OCI-LY7 (cell line): ENCODE data around the gene TRIM38. TPM values are rescaled to one million over a fixed set of nuclear protein-coding genes. Genes with fewer than 3 reads are reported as not detected.

Source experiments
- BruUV-seq: library from RNA; stranded (reverse); fragments of 400-500 nt; replicated peaks from 2 replicates; lab custom pipeline; 2021; lab: Mats Ljungman, UMichigan
- CTCF ChIA-PET: fragments of 300-600 bp; sonication (Branson Sonifier 250); formaldehyde crosslinking; loops from one replicate; lab custom pipeline; 2022; ENCODE audit warnings: antibody characterized with exemption; ENCODE audit not compliant: unreplicated experiment; lab: Charles Lee
- POLR2A ChIA-PET: fragments of 300-600 bp; sonication (Branson Sonifier 250); formaldehyde crosslinking; loops from one replicate; lab custom pipeline; 2022; ENCODE audit warnings: antibody characterized with exemption; lab: Charles Lee
- DNase-seq: peaks from one replicate; pipeline ENCODE4 v3.0.0-alpha.2; 2015; ENCODE audit warnings: low spot score
- H2AFZ ChIP-seq: fragments of 200-600 bp; sonication (generic), shearing (Covaris generic); 2 replicates; pipeline ENCODE4 v1.6.1; 2014; ENCODE audit warnings: mild to moderate bottlenecking, antibody characterized with exemption, low read length, moderate library complexity
- H3K27ac ChIP-seq: fragments of 200-600 bp; sonication (generic); 2 replicates; pipeline ENCODE4 v1.5.1; 2014; ENCODE audit warnings: mixed run types, low read depth, mild to moderate bottlenecking, moderate library complexity, low read length, inconsistent platforms; ENCODE audit not compliant: poor library complexity, severe bottlenecking
- H3K36me3 ChIP-seq: fragments of 200-600 bp; sonication (generic); 2 replicates; pipeline ENCODE4 v1.6.1; 2014; ENCODE audit warnings: mild to moderate bottlenecking, antibody characterized with exemption, low read length, moderate library complexity, mixed read lengths; ENCODE audit not compliant: insufficient read depth
- H3K4me1 ChIP-seq: fragments of 200-600 bp; sonication (generic); 2 replicates; pipeline ENCODE4 v1.5.1; 2014; ENCODE audit warnings: mild to moderate bottlenecking, low read length; ENCODE audit not compliant: insufficient read depth, poor library complexity, severe bottlenecking
- H3K4me2 ChIP-seq: fragments of 200-600 bp; sonication (generic); 2 replicates; pipeline ENCODE4 v1.6.1; 2014; ENCODE audit warnings: mild to moderate bottlenecking, low read length
- H3K4me3 ChIP-seq: fragments of 200-600 bp; sonication (generic); 2 replicates; pipeline ENCODE4 v1.5.1; 2014; ENCODE audit warnings: mild to moderate bottlenecking, low read depth, low read length; ENCODE audit not compliant: poor library complexity, severe bottlenecking
- H3K79me2 ChIP-seq: fragments of 200-600 bp; sonication (generic); 2 replicates; pipeline ENCODE4 v1.6.1; 2016; ENCODE audit warnings: low read depth, mild to moderate bottlenecking, low read length, moderate library complexity, mixed read lengths; ENCODE audit not compliant: insufficient read depth
- H3K9me2 ChIP-seq: fragments of 200-600 bp; sonication (generic); 2 replicates; pipeline ENCODE4 v1.6.1; 2016; ENCODE audit warnings: mild to moderate bottlenecking, low read length, mixed read lengths; ENCODE audit not compliant: insufficient read depth
- H3K9me3 ChIP-seq: fragments of 200-600 bp; sonication (generic); 2 replicates; pipeline ENCODE4 v1.6.1; 2014; ENCODE audit warnings: mild to moderate bottlenecking, mixed run types, low read length, mixed read lengths
- H4K20me1 ChIP-seq: fragments of 200-600 bp; sonication (generic); 2 replicates; pipeline ENCODE4 v1.6.1; 2014; ENCODE audit warnings: mild to moderate bottlenecking, antibody characterized with exemption, low read length, moderate library complexity, mixed read lengths; ENCODE audit not compliant: insufficient read depth
- EZH2phosphoT487 ChIP-seq: fragments of 200-600 bp; sonication (generic); IDR thresholded peaks from 2 replicates; pipeline ENCODE4 v1.6.1; 2018; ENCODE audit warnings: low read depth, borderline replicate concordance, mild to moderate bottlenecking, mixed run types, antibody characterized with exemption, low read length, moderate library complexity, mixed read lengths
- intact Hi-C: fragments of 100-400 bp; cut with micrococcal nuclease; formaldehyde crosslinking; loops from one replicate; pipeline ENCODE4 v1.10.0; 2022; ENCODE audit not compliant: unreplicated experiment
- total RNA-seq, 2 experiments: library from RNA; depleted of rRNA in 1 of 2; stranded (reverse); fragments of >200 nt in 1 of 2; shearing (Covaris generic) in 1 of 2; gene quantifications; 2 replicates each; pipeline ENCODE4 v1.2.3, GENCODE V29; 2014 to 2022
- TF ChIP-seq, protein P1 (sequence below): fragments of 200-600 bp; sonication (generic); conservative IDR thresholded peaks from 2 replicates; pipeline ENCODE4 v1.5.1; 2014; ENCODE audit warnings: mild to moderate bottlenecking, antibody characterized with exemption, low read length, moderate library complexity, mixed read lengths

The TRIM38 gene
- total RNA-seq, 2 experiments from 2014 or later, result 12.8 to 14.8 TPM

DNA sequence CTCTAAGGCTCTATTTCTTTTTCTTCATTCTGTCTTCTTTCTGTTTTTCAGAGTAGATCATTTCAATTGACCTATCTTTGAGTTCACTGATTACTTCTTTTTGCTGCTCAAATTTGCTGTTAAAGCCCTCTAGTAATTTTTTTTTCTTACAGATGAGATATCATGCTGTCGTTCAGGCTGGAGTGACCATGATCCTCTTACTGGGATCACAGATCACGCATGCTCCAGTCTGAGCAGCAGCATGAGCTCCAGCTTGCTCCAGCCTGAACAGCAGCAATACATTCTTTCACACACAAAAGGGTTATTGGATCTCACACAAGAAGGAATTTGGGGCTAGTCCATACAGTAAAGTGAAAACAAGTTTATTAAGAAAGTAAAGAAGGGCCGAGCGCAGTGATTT is 12.3 kb upstream of the TRIM38 start:
- no peak overlapping the region for H3K4me2 ChIP-seq
- peaks cover 7% of the 10 kb centered on the region; the same call in 1 of the 2 replicates for H3K9me3 ChIP-seq
- H3K27ac ChIP-seq, result no peak overlapping the region
- BruUV-seq, result no TSS peak
- DNase-seq, result no peak
- no peaks in the 10 kb centered on the region for H4K20me1 ChIP-seq
- POLR2A ChIA-PET, result interaction anchor here (0.6 to 0.7 kb wide), 2 partner anchors 43 to 51 kb away, joined by 3 read pairs; no protein-coding TSS in a partner anchor
- H3K9me2 ChIP-seq, result no peaks in the 10 kb centered on the region
- H2AFZ ChIP-seq, result no peak overlapping the region
- H3K4me1 ChIP-seq, result no peaks in the 10 kb centered on the region
- no peak overlapping the region for H3K4me3 ChIP-seq
- no peaks in the 10 kb centered on the region for H3K79me2 ChIP-seq
- H3K36me3 ChIP-seq, result no peaks in the 10 kb centered on the region
- TF ChIP-seq, protein P1, sequence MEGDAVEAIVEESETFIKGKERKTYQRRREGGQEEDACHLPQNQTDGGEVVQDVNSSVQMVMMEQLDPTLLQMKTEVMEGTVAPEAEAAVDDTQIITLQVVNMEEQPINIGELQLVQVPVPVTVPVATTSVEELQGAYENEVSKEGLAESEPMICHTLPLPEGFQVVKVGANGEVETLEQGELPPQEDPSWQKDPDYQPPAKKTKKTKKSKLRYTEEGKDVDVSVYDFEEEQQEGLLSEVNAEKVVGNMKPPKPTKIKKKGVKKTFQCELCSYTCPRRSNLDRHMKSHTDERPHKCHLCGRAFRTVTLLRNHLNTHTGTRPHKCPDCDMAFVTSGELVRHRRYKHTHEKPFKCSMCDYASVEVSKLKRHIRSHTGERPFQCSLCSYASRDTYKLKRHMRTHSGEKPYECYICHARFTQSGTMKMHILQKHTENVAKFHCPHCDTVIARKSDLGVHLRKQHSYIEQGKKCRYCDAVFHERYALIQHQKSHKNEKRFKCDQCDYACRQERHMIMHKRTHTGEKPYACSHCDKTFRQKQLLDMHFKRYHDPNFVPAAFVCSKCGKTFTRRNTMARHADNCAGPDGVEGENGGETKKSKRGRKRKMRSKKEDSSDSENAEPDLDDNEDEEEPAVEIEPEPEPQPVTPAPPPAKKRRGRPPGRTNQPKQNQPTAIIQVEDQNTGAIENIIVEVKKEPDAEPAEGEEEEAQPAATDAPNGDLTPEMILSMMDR, result no peak
- no peak for TF ChIP-seq EZH2phosphoT487
- CTCF ChIA-PET, result no interaction called here
- intact Hi-C loops, result no loop called here

DNA sequence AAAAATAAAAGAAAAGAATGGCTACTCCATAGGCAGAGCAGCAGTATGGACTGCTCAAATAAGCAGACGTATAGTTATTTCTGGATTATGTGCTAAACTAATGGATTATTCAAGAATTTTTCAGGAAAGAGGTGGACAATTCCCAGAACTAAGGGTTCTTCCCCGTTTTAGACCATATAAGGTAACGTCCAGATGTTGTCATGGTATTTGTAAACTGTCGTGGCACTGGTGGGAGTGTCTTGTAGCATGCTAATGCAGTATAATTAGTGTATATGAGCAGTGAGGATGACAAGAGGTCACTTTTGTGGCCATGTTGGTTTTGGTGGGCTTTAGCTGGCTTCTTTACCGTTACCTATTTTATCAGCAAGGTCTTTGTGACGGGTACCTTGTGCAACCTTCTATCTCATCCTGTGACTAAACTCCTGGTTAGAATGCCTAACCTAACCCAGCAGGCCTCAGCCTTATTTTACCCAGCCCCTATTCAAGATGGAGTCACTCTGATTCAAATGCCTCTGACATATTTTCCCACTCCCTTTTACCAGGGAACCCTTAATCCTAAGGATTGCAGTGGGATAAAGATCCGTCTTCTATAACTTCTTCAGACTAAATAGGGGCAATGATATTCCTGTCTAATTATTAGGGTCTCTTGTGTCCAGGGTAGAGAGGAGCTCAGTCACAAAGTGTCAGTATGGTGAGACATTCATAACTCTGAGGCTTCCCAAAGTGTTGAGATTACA is 11.1 kb upstream of the TRIM38 start:
- no peak for DNase-seq
- no peaks in the 10 kb centered on the region for H3K4me1 ChIP-seq
- BruUV-seq, result no TSS peak
- no peak for TF ChIP-seq EZH2phosphoT487
- TF ChIP-seq, protein P1, result no peak
- H3K9me3 ChIP-seq, result no peaks in the 10 kb centered on the region
- no peaks in the 10 kb centered on the region for H4K20me1 ChIP-seq
- H3K9me2 ChIP-seq, result no peaks in the 10 kb centered on the region
- ChIA-PET CTCF (no interaction called here), POLR2A (interaction anchor here (0.6 to 1.5 kb wide), 2 partner anchors 24 to 368 kb away, joined by 3 to 5 read pairs; no protein-coding TSS in a partner anchor)
- no peak overlapping the region for H3K27ac ChIP-seq
- no peak overlapping the region for H3K4me2 ChIP-seq
- no peak overlapping the region for H2AFZ ChIP-seq
- H3K4me3 ChIP-seq, result no peak overlapping the region
- no peaks in the 10 kb centered on the region for H3K36me3 ChIP-seq
- no peaks in the 10 kb centered on the region for H3K79me2 ChIP-seq
- intact Hi-C loops, result no loop called here

DNA sequence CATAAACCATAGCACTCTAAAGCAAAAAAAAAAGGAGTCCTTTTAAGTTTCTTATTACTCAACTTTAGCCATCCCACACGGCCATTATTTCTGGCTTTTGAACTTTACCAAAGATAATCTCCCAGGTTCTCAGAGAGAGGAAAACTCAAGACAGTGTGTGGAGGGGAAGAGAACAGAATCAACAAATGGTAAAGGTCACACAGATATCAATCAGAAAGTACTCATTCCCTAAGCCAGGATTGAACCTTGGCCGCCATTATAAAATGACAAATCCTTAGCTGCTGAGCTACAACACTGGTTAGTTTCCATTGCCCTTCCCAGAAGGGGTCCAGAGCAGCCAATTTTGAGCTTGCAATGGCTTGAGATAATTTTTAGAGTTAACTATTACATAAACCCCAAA is 10.1 kb upstream of the TRIM38 start:
- ChIA-PET POLR2A (interaction anchor here (0.6 to 1.5 kb wide), 6 partner anchors 10 to 1425 kb away, joined by 3 to 5 read pairs (median 4); partner anchors contain the start of gene TRIM38), CTCF (no interaction called here)
- no peak overlapping the region for H2AFZ ChIP-seq
- no peak for DNase-seq
- no TSS peak for BruUV-seq
- H3K4me1 ChIP-seq, result no peaks in the 10 kb centered on the region
- H3K27ac ChIP-seq, result no peak overlapping the region
- H3K4me3 ChIP-seq, result no peak overlapping the region
- H3K4me2 ChIP-seq, result no peak overlapping the region
- intact Hi-C loops, result no loop called here
- no peaks in the 10 kb centered on the region for H3K36me3 ChIP-seq
- H4K20me1 ChIP-seq, result no peaks in the 10 kb centered on the region
- no peaks in the 10 kb centered on the region for H3K9me3 ChIP-seq
- no peaks in the 10 kb centered on the region for H3K9me2 ChIP-seq
- H3K79me2 ChIP-seq, result no peaks in the 10 kb centered on the region
- TF ChIP-seq, protein P1, result no peak
- TF ChIP-seq EZH2phosphoT487, result no peak
